SK-N-SH treated with all-trans-retinoic acid at 6 μM for 48 hours (cell line): Measurements from ENCODE around the gene ALK.

Experiments used
- ARNTL ChIP-seq: fragments of 450-650 bp; formaldehyde crosslinking; IDR thresholded peaks from 2 replicates; pipeline ENCODE4 v1.5.0; 2020; ENCODE audit warnings: low read depth, mild to moderate bottlenecking, moderate library complexity, borderline replicate concordance
- BACH2 ChIP-seq: fragments of 250-450 bp; sonication (Bioruptor Pico); IDR thresholded peaks from 2 replicates; pipeline ENCODE4 v1.9.0; 2021; ENCODE audit warnings: mild to moderate bottlenecking, borderline replicate concordance
- CREB5 ChIP-seq: fragments of 250-450 bp; sonication (Bioruptor Pico); IDR thresholded peaks from 2 replicates; pipeline ENCODE4 v1.5.1; 2020; ENCODE audit warnings: low read depth, mild to moderate bottlenecking, moderate library complexity
- CSDC2 ChIP-seq: fragments of 250-450 bp; sonication (Bioruptor Pico); IDR thresholded peaks from 2 replicates; pipeline ENCODE4 v1.5.0; 2020; ENCODE audit warnings: mild to moderate bottlenecking, moderate library complexity
- CSRNP3 ChIP-seq: fragments of 250-450 bp; sonication (Bioruptor Pico); IDR thresholded peaks from 2 replicates; pipeline ENCODE4 v1.5.1; 2021; ENCODE audit warnings: mild to moderate bottlenecking, moderate library complexity
- ISL1 ChIP-seq: fragments of 250-450 bp; sonication (Bioruptor Pico); IDR thresholded peaks from 2 replicates; pipeline ENCODE4 v2.1.2; 2022; ENCODE audit warnings: mild to moderate bottlenecking, moderate library complexity
- OSR1 ChIP-seq: fragments of 250-450 bp; sonication (Bioruptor Pico); IDR thresholded peaks from 2 replicates; pipeline ENCODE4 v1.8.0; 2022; ENCODE audit warnings: moderate library complexity, mild to moderate bottlenecking, inconsistent platforms
- PPARA ChIP-seq: fragments of 250-450 bp; sonication (Bioruptor Pico); IDR thresholded peaks from 2 replicates; pipeline ENCODE4 v1.5.0; 2020; ENCODE audit warnings: mild to moderate bottlenecking, borderline replicate concordance
- RARB ChIP-seq: fragments of 250-450 bp; sonication (Bioruptor Pico); IDR thresholded peaks from 2 replicates; pipeline ENCODE4 v1.8.0; 2021; ENCODE audit warnings: mild to moderate bottlenecking, moderate library complexity
- SNAI2 ChIP-seq: fragments of 250-450 bp; sonication (Bioruptor Pico); IDR thresholded peaks from 2 replicates; pipeline ENCODE4 v1.5.0; 2020; ENCODE audit warnings: mild to moderate bottlenecking, moderate library complexity
- ZNF565 ChIP-seq: fragments of 450-650 bp; formaldehyde crosslinking; conservative IDR thresholded peaks from 2 replicates; pipeline ENCODE4 v1.5.0; 2020; ENCODE audit warnings: low read depth, mild to moderate bottlenecking, moderate library complexity
- TF ChIP-seq, protein P1 (sequence below): fragments of 250-450 bp; sonication (Bioruptor Pico); IDR thresholded peaks from 2 replicates; pipeline ENCODE4 v1.8.0; 2020; ENCODE audit warnings: mild to moderate bottlenecking, moderate library complexity, borderline replicate concordance

GRCh38 chr2:29871541-29871940 is 49.8 kb downstream of the ALK start:
- TF ChIP-seq CSRNP3 (CRISPR knock-in tag) (no peak), CREB5 (CRISPR knock-in tag) (no peak), ARNTL (CRISPR knock-in tag) (no peak), ISL1 (CRISPR knock-in tag) (no peak), OSR1 (CRISPR knock-in tag) (no peak), RARB (CRISPR knock-in tag) (no peak), CSDC2 (CRISPR knock-in tag) (no peak), ZNF565 (CRISPR knock-in tag) (no peak), BACH2 (CRISPR knock-in tag) (no peak), PPARA (CRISPR knock-in tag) (no peak), SNAI2 (CRISPR knock-in tag) (no peak)
- TF ChIP-seq, protein P1, sequence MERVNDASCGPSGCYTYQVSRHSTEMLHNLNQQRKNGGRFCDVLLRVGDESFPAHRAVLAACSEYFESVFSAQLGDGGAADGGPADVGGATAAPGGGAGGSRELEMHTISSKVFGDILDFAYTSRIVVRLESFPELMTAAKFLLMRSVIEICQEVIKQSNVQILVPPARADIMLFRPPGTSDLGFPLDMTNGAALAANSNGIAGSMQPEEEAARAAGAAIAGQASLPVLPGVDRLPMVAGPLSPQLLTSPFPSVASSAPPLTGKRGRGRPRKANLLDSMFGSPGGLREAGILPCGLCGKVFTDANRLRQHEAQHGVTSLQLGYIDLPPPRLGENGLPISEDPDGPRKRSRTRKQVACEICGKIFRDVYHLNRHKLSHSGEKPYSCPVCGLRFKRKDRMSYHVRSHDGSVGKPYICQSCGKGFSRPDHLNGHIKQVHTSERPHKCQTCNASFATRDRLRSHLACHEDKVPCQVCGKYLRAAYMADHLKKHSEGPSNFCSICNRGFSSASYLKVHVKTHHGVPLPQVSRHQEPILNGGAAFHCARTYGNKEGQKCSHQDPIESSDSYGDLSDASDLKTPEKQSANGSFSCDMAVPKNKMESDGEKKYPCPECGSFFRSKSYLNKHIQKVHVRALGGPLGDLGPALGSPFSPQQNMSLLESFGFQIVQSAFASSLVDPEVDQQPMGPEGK (CRISPR knock-in tag): no peak
